Neural cell (in vitro differentiated cells): ENCODE data around the gene GFM1.

Experiments used
- CTCF ChIP-seq: fragments of 450-650 bp; IDR thresholded peaks from 2 replicates; pipeline ENCODE4 v1.5.1; 2014; ENCODE audit warnings: antibody characterized with exemption, mild to moderate bottlenecking, moderate library complexity; ENCODE audit not compliant: poor library complexity, severe bottlenecking
- EP300 ChIP-seq: fragments of 450-650 bp; conservative IDR thresholded peaks from 2 replicates; pipeline ENCODE4 v1.6.1; 2014; ENCODE audit warnings: antibody characterized with exemption, mild to moderate bottlenecking, moderate library complexity; ENCODE audit not compliant: poor library complexity, severe bottlenecking
- POLR2AphosphoS5 ChIP-seq: IDR thresholded peaks from 2 replicates; pipeline ENCODE4 v1.6.1; 2012
- REST ChIP-seq: IDR thresholded peaks from 2 replicates; pipeline ENCODE4 v1.6.1; 2012; ENCODE audit warnings: borderline replicate concordance

- no peak for TF ChIP-seq CTCF
- TF ChIP-seq REST: no peak
- no peak for TF ChIP-seq POLR2AphosphoS5
- TF ChIP-seq EP300: no peak
Observed at GRCh38 chr3:158712443-158712842, 68.1 kb downstream of the GFM1 start.
